GM18508 (cell line): Measurements from ENCODE around the gene CFAP46.

Experiments
- ATAC-seq: cut with Tn5 transposase; IDR thresholded peaks from one replicate; pipeline ENCODE4 v1.9.1; 2021; ENCODE audit warnings: moderate number of reproducible peaks; ENCODE audit not compliant: insufficient read depth, unreplicated experiment

The CFAP46 gene

DNA sequence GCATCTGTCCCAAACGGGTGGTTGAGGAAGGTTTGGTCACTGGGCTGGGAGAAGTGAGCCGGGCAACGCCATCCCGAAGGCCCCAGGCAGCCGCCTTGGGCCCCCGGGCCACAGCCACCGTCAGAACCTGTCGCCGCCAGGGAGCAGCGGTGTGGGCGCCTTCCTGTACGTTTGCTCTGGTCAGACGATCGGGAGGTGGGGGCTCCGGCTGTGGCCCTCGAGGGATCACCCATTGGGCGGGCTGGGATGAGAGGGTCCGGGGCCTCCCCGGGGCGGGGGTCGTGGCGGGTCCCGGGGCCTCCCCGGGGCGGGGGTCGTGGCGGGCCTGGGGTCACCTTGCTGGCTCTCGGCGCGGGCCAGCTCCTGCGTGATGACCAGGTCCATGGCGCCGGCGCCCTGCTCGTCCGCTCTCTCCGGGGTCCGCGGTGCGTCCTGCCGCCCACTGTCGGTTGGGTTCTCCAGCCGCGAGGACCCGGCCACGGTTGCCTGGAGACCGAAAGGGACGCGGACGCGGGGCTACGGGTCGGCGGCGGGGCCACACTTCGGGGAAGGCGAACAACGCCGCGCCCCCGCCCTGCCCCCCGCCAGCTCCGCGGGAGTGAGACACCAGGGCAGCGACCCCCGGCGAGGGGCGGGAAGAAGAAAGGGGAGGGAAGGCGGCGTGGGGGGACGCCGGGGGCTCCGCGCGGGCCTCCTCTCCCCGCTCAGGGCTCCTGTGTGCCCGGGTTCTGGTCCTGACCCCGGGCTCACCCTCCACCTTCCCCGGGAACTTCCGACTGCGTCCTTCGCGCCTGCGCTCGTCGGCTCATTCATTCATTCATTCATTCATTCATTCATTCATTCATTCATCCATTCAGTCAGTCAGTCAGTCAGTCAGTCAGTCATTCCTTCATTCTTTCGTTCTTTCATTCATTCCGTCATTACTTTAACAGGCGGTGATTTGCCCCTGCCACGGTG, at the start of gene CFAP46:
TSS of gene CFAP46 (minus strand) at position 470 of the 957 bp plus-strand sequence. CDS start at position 384, 86 bp downstream.
- ATAC-seq = no peak

DNA sequence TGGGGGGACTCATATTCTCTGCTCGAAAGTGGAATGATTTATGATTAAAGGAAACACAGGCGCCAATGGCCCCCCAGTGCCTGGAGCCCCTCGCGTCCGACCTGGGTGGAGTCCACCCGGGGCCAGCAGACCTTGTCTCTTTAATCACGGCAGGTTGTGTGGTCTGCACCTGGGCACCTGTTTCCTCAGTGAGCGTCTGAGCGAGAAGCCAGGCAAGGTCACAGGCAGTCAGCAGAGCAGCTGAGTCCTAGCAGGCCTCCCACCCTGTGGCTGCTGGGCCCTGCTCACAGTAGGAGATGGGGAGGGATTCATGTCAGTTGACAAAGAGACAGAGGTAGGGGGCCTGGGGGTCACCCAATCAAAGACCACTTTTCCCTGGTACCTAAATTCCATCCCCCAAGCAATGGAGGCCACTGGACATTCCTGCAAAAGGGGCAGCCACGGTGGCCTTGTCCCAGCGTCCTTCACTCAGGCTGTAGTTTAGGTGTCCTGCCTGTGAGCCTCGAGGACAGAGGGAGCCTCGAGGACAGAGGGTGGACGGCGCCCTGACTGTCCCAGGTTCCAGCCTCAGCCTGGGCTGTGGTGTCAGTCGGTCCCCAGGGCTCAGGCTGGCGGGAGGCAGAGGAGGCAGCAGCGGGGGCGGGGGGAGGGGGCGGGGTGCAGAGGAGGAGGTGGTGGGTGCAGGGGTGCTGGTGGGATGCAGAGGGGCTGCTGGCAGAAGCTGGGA, 49.5 kb upstream of the CFAP46 start:
- ATAC-seq = no peak

DNA sequence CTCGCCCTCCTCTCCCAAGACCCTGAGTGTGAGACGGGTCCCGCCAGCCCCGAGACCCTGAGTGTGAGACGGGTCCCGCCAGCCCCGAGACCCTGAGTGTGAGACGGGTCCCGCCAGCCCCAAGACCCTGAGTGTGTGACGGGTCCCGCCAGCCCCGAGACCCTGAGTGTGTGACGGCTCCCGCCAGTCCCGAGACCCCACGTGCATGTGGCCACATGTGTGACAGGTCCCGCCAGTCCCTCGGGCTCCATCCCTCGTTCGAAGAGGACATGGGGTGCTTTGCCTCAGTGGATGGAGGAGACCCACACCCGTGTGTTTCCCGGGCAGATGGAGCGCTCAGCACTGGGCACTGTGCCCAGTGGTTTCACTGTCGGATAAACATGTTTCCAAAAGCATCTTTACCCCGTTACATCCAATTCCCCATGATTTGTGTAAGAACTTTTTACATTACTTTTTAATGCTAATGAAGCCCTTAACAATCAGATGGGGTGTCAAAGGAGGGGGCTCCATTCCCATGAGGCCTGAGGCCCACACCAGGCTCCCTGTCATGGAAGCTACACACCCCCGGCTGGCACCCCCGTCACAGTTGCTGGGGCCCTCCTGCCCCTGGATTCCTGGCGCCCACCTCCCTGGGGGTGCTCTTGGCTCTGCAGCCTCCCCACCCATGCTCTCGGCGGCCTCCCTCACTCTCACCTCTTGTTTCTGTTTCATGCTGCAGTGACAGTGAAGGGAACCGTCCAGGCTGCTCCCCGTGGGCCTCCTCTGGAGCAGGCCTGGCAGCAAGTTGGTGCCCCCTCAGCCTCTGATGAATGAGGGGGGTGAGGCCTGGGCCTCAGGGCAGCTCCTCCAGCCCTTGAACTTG, 48.5 kb upstream of the CFAP46 start:
- ATAC-seq = no peak

GRCh38 chr10:132989476-132990415, 47.4 kb upstream of the CFAP46 start:
- no peak for ATAC-seq

DNA sequence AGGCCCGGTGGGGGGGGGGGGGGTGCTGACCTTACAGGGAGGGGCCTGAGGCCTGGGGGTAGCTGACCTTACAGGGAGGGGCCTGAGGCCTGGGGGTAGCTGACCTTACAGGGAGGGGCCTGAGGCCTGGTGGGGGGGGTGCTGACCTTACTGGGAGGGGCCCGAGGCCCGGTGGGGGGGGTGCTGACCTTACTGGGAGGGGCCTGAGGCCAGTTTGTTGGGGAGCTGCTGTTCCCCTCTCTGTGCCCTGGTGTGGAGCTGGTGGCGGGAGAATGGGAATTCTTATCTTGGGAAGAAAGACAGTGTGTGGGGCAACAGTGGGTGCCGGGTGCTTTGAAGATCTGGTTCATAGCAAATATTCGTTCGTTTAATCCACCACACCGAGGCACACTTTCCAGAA, 46.6 kb upstream of the CFAP46 start:
- ATAC-seq = no peak

GRCh38 chr10:132987671-132988571, 45.6 kb upstream of the CFAP46 start:
- no peak for ATAC-seq

DNA sequence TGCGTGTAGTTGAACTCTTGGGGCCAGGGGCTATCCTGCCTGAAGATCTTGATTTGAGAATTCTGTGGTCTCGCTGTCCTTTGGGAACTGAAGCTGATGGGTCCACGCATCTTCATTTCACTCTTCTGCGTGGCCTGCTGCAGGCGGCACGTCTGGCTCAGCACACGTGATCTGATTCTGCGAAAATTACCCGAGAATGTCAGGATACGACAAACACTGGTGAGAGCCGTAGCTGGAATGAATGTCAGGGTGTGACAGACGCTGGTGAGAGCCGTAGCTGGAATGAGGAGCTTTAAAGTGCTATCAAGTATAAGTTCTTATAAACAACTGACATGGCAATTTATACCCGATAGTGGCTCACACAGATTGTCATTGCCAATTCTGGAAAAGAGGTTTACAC, 44.6 kb upstream of the CFAP46 start:
- no peak for ATAC-seq

- ATAC-seq = no peak
These were observed 44.2 kb upstream of the CFAP46 start for GRCh38 chr10:132986576-132986975.

DNA sequence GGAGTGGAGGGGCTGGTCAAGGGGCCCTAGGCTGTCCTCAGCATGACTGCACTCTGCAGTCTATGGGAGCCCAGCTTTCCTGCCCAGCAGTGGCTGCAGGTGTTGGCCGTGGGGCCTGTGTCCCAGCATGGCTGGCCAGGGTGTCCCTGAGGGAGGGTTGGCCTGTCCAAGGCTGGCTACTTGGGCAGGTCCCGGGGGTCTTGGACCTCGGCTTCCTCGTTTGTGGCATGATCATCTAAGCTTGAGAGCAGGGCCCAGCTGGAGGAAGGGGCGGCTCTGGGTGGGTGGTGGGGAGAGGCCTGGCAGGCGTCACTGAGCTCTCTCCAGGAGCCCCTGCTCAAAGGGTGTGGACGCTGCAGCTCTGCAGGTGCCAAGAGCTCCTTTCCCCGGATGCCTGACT, 43.7 kb upstream of the CFAP46 start:
- no peak for ATAC-seq

DNA sequence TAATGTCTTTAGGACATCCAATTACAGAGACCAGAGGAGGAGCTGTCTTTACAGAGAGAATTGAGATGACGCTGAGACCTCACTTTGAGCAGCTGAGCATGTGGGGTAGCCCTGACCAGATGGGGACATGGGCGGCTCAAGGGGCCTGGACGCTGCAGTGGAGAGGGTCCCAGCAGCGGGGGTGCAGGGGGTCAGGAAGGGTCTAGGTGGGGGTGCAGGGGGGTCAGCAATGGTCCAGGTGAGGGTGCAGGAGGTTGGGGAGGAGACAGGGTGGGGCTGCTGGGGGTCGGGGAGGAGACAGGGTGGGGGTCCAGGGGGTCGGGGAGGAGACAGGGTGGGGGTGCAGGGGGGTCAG, 43.2 kb upstream of the CFAP46 start:
- ATAC-seq = no peak

- ATAC-seq = no peak
These were observed 42.6 kb upstream of the CFAP46 start for GRCh38 chr10:132984801-132985545.

DNA sequence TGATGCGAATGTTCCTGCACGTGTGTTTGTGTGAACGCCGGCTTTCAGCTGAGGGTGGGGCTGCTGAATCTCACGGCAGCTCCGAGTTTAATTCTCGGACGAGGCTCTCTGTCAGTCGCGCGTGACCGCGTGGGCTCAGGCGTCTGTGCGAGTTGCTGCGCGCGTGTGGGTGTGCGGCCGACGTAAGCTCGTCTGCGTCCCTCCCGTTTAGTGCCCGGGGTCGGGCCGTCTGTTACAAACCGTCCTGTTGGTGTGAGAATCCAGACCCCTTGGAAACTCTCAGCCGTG, 41.6 kb upstream of the CFAP46 start:
- no peak for ATAC-seq

DNA sequence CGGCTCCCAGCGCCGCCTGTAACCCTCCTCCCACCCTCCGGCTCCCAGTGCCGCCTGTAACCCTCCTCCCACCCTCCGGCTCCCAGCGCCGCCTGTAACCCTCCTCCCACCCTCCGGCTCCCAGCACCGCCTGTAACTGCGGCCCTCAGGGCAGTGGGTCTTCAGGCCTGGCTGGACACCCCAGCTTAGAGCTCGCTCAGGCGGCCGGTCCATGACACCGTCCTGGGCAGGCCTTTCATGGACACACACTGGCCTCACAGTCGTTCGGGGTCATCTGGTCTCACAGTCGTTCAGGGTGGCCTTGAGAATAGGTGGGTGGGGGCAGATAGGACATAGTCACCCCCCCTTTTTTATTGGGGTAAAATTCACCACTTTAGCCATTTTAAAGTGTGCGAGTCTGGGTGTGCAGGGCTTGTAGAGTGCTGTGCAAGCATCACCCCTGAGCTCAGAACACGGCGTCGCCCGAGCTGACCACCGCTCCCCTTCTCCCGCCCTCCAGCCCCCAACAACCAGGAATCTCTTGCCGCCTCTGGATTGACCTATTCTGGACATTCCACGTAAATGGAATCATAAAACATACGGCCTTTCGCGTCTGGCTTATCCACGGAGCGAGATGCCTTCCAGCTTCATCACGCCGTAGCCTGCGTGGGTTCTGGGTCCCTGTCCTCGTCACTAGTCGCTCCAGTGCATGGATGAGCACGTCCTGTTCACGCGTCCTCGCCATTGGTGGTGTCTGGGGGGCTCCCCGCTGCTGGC, 41.1 kb upstream of the CFAP46 start:
- no peak for ATAC-seq

DNA sequence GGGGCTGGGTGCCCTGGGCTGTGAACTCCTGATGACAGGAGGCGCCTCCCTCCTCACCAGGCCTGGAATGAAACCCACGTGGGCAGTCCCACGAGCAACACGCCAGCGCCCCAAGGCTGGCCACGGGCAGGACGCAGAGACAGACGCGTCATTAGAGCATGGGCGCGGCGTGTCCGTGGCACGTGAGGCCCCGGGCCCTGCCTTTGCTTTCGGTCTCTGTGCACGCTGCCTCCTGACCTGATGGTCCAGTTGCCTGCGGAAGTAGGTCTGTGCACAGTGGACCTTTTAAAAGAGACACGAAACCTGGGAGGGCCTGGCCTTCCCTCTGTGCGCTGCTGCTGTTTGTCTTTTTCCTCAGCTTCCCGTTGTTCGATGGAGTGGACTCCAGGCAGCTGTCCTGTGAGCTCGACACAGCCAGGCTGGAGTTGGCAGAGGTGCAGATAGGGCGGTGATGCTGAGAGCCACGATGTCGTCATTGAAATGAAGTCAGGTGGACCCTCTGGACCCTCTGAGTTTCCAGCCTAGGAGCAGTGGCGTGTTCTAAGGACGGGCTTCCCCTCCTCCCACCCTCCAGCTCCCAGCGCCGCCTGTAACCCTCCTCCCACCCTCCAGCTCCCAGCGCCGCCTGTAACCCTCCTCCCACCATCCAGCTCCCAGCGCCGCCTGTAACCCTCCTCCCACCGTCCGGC, 40.1 kb upstream of the CFAP46 start:
- no peak for ATAC-seq

DNA sequence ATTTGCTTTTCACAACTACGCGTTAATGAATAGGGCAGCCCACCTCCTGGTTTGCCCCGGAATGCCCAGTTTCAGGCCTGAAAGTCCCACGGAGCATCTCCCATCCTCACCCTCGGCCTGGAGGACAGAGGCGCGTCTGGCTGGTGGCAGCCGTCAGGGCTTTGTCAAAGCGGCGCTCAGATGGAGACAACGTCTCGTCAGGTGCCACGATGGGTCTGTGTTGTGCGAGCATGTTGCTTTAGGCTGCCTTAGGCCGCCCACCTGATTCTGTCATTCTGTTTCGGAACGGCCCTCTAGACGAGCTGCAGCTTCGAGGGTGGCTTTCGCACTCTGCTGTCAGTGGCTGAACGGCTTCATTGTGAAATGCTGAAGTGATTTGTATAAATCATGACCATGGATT, 39.4 kb upstream of the CFAP46 start:
- ATAC-seq = no peak

DNA sequence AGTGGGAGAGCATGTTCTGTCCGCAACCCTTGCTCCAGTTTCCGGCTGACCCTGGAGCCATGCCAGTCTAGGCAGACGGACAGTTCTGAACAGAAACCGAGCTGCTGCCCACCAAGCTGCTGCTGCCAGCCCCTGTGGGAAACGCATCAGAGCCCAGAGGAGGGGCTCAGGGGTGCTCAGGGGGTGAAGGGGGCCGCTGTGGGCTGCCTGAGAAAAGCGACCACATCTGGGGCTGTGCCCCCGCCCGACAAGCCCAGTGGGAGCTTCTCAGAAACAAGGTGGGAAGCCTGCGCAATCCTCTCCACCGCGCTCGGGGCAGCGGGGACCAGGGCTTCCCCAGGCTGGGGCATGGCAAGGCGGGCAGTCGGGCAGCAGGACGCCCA, 38.8 kb upstream of the CFAP46 start:
- ATAC-seq = no peak
